ENCODE data around the gene CPNE7. TPM values are rescaled to one million over a fixed set of nuclear protein-coding genes. Genes with fewer than 3 reads are reported as not detected.
A peak's percentile ranks its signal among the peaks of the same experiment; 100 is the strongest.

The CPNE7 gene
- total RNA-seq (1 to 10 TPM; 4.7 to 8.2 TPM), total RNA-seq (9.4 to 19.1 reads per million in 2 donors)

DNA sequence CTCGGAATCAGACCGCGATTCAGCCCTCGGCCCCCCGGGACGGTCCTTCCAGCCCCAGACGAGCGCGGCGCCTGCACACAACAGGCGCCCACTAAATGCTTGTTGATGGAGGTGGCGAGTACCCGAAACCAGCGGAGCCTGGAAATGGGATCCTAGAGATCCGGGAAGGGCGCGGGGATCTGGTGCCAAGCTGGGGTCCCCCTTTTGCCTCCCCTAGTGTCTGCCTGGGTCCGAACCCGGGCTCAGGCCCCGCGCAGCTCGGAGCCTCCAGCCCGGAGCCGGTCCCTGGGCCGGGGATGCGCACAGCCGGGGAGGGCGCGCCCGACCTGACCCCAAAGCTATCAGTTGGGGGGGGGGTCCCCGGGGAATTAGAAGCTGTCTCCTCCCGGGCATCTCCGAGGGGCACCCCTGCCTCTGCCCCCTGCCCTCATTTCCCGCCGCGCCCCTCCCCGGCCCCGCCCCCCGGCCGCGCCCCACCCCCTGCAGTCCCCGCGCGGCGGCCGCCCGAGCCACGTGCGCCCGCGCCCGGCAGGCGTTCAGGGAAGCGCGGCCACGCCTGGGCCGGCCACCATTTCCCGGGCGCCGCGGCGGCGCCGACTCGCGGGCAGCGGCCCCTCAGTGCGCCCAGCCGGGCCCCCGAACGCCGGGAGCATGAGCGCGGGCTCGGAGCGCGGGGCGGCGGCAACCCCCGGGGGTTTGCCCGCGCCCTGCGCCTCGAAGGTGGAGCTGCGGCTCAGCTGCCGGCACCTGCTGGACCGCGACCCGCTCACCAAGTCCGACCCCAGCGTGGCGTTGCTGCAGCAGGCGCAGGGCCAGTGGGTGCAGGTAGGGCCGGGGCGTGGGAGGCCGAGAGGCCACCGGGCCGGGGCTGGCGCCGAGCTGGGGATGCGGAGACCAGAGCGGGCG lies at the start of gene CPNE7:
Gene CPNE7, plus strand, starts transcription at position 512 of the 906 bp plus-strand sequence. Its CDS starts 140 bp downstream, at position 652.
- peak; percentile 53 for ATAC-seq
- Mint-ChIP-seq H3K4me3 (peak within 1 kb of the TSS; percentile 76), H3K27me3 (no peaks in the 10 kb centered on the region), H3K4me1 (peaks cover 10% of the 10 kb centered on the region), H3K36me3 (ENCODE audit: low read depth) (no peaks in the 10 kb centered on the region), H3K27ac (no peak within 1 kb of the TSS)
- H3K9me3 ChIP-seq (ENCODE audit: control insufficient read depth, low read length, poor library complexity, severe bottlenecking) = no peaks in the 10 kb centered on the region
- no peak for DNase-seq

DNA sequence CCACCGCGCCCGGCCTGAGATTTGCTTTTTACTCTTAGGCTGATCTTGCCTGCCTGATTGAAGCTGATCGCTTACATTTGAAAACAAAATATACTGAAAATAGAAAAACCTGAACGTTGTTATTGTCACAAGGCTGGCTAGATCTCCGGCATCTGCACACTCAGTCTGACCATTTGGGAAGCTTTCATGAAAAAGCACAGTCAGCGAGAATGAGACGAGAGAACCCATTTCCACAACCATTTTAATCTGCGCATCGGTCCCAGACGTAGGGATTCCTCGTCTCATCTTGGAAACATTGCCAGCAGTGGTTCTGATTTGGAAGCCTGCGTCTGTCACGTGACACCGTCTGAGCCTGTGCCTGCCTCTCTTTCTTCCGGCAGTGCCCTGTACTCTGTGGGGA lies 46.5 kb upstream of the CPNE7 start:
- no peak overlapping the region for H3K4me3 Mint-ChIP-seq
- H3K27ac Mint-ChIP-seq = no peak overlapping the region
- DNase-seq (no peak), ATAC-seq (no peak)
- peaks cover 5% of the 10 kb centered on the region for H3K4me1 Mint-ChIP-seq
- peaks cover 4% of the 10 kb centered on the region for H3K36me3 Mint-ChIP-seq (ENCODE audit: low read depth)
- no peaks in the 10 kb centered on the region for H3K9me3 ChIP-seq (ENCODE audit: control insufficient read depth, low read length, poor library complexity, severe bottlenecking)
- H3K27me3 Mint-ChIP-seq = no peaks in the 10 kb centered on the region

GRCh38 chr16:89530401-89531381 lies 44.9 kb upstream of the CPNE7 start:
- H3K27me3 Mint-ChIP-seq = no peaks in the 10 kb centered on the region
- no peaks in the 10 kb centered on the region for H3K9me3 ChIP-seq (ENCODE audit: control insufficient read depth, low read length, poor library complexity, severe bottlenecking)
- peaks cover 15% of the 10 kb centered on the region for H3K4me1 Mint-ChIP-seq
- H3K27ac Mint-ChIP-seq = no peak overlapping the region
- no peak for DNase-seq
- H3K4me3 Mint-ChIP-seq = no peak overlapping the region
- no peak for ATAC-seq
- peaks cover 4% of the 10 kb centered on the region for H3K36me3 Mint-ChIP-seq (ENCODE audit: low read depth)

DNA sequence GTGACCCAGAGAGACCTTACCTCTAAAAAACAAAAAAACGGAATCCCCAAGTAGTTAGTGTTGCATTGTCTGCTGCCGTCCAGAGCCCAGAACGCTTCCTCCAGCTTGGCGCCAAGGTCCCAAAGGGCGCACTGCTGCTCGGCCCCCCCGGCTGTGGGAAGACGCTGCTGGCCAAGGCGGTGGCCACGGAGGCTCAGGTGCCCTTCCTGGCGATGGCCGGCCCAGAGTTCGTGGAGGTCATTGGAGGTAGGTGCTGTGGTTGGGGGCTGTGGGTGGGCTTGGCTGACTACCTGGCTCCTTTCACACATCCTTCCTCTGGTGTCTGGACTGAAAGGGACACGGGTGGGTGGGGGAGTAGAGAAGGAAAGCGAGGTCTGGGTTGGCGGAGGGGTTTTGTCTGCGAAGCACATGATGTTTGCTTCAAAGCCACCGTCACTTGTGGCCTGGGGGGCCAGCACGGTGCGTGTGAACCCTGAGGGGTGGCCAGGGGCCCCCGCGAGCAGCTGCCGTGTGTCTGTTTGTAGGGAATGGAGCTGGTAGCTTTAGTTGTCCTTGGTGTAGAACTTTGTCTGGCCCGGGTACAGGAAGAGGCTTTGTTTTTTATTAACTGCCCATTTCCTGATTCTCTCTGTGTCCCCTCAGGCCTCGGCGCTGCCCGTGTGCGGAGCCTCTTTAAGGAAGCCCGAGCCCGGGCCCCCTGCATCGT lies 43.6 kb upstream of the CPNE7 start:
- Mint-ChIP-seq H3K4me1 (peaks cover 15% of the 10 kb centered on the region), H3K4me3 (no peak overlapping the region), H3K27ac (peak overlapping the region; percentile 29), H3K36me3 (ENCODE audit: low read depth) (peaks cover 4% of the 10 kb centered on the region), H3K27me3 (no peaks in the 10 kb centered on the region)
- H3K9me3 ChIP-seq (ENCODE audit: control insufficient read depth, low read length, poor library complexity, severe bottlenecking) = no peaks in the 10 kb centered on the region
- no peak for DNase-seq
- no peak for ATAC-seq

DNA sequence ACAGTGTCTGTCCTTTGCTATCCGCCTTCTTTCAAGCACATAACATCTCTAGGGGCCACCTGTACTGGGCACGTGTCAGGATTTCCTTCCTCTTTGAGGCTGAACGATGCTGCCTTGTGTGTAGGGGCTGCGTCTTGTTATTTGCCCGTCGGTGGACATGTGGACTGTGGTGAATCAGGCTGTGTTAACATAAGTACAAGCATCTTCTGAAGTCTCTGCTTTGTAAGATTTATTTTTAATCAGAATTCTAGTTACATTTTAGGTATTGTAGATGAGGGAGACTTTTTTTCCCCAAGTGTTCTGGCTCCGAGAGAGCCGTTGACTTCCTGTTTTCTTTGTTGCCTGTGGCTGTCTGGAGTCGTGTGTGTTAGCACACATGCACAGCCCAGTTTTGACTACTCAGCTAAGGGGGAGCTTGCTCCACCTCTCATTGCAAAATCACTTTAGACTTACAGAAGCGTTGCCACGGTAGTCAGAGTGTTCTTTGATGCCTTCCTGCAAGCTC lies 41.3 kb upstream of the CPNE7 start:
- Mint-ChIP-seq H3K4me3 (peak overlapping the region; percentile 77), H3K27me3 (no peaks in the 10 kb centered on the region), H3K27ac (peak overlapping the region; percentile 88), H3K36me3 (ENCODE audit: low read depth) (peaks cover 4% of the 10 kb centered on the region), H3K4me1 (peaks cover 15% of the 10 kb centered on the region)
- peak; percentile 92 for ATAC-seq
- no peaks in the 10 kb centered on the region for H3K9me3 ChIP-seq (ENCODE audit: control insufficient read depth, low read length, poor library complexity, severe bottlenecking)
- DNase-seq = no peak

GRCh38 chr16:89536371-89536770 lies 39.2 kb upstream of the CPNE7 start:
- peaks cover 2% of the 10 kb centered on the region for H3K36me3 Mint-ChIP-seq (ENCODE audit: low read depth)
- ATAC-seq = no peak
- H3K4me3 Mint-ChIP-seq = no peak overlapping the region
- H3K27me3 Mint-ChIP-seq = no peaks in the 10 kb centered on the region
- H3K4me1 Mint-ChIP-seq = peaks cover 15% of the 10 kb centered on the region
- DNase-seq = no peak
- H3K9me3 ChIP-seq (ENCODE audit: control insufficient read depth, low read length, poor library complexity, severe bottlenecking) = no peaks in the 10 kb centered on the region
- no peak overlapping the region for H3K27ac Mint-ChIP-seq

- no peak for ATAC-seq
- H3K9me3 ChIP-seq (ENCODE audit: control insufficient read depth, low read length, poor library complexity, severe bottlenecking) = no peaks in the 10 kb centered on the region
- Mint-ChIP-seq H3K4me3 (no peak overlapping the region), H3K27me3 (no peaks in the 10 kb centered on the region), H3K27ac (no peak overlapping the region), H3K36me3 (ENCODE audit: low read depth) (peaks cover 2% of the 10 kb centered on the region), H3K4me1 (peaks cover 15% of the 10 kb centered on the region)
- no peak for DNase-seq
These were observed 38.5 kb upstream of the CPNE7 start for GRCh38 chr16:89536886-89537548.

GRCh38 chr16:89537549-89537925 lies 38.0 kb upstream of the CPNE7 start:
- Mint-ChIP-seq H3K27me3 (no peaks in the 10 kb centered on the region), H3K36me3 (ENCODE audit: low read depth) (peaks cover 2% of the 10 kb centered on the region), H3K4me1 (peaks cover 17% of the 10 kb centered on the region), H3K27ac (no peak overlapping the region), H3K4me3 (no peak overlapping the region)
- DNase-seq (no peak), ATAC-seq (no peak)
- H3K9me3 ChIP-seq (ENCODE audit: control insufficient read depth, low read length, poor library complexity, severe bottlenecking) = no peaks in the 10 kb centered on the region

- H3K9me3 ChIP-seq (ENCODE audit: control insufficient read depth, low read length, poor library complexity, severe bottlenecking) = no peaks in the 10 kb centered on the region
- Mint-ChIP-seq H3K27ac (peak overlapping the region; percentile 32), H3K4me1 (peaks cover 17% of the 10 kb centered on the region), H3K27me3 (no peaks in the 10 kb centered on the region), H3K4me3 (no peak overlapping the region), H3K36me3 (ENCODE audit: low read depth) (peaks cover 2% of the 10 kb centered on the region)
- DNase-seq (no peak), ATAC-seq (no peak)
These were observed 37.3 kb upstream of the CPNE7 start for GRCh38 chr16:89538286-89538685.

GRCh38 chr16:89540557-89540956 lies 35.0 kb upstream of the CPNE7 start:
- no peaks in the 10 kb centered on the region for H3K27me3 Mint-ChIP-seq
- peaks cover 2% of the 10 kb centered on the region for H3K4me1 Mint-ChIP-seq
- no peak for DNase-seq
- H3K9me3 ChIP-seq (ENCODE audit: control insufficient read depth, low read length, poor library complexity, severe bottlenecking) = no peaks in the 10 kb centered on the region
- peak overlapping the region; percentile 47 for H3K27ac Mint-ChIP-seq
- peak overlapping the region; percentile 12 for H3K4me3 Mint-ChIP-seq
- no peaks in the 10 kb centered on the region for H3K36me3 Mint-ChIP-seq (ENCODE audit: low read depth)
- ATAC-seq = no peak

GRCh38 chr16:89541792-89542191 lies 33.8 kb upstream of the CPNE7 start:
- ATAC-seq = no peak
- no peak for DNase-seq
- no peaks in the 10 kb centered on the region for H3K9me3 ChIP-seq (ENCODE audit: control insufficient read depth, low read length, poor library complexity, severe bottlenecking)
- H3K27me3 Mint-ChIP-seq = no peaks in the 10 kb centered on the region
- no peak overlapping the region for H3K4me3 Mint-ChIP-seq
- no peaks in the 10 kb centered on the region for H3K36me3 Mint-ChIP-seq (ENCODE audit: low read depth)
- H3K27ac Mint-ChIP-seq = no peak overlapping the region
- H3K4me1 Mint-ChIP-seq = peaks cover 2% of the 10 kb centered on the region

DNA sequence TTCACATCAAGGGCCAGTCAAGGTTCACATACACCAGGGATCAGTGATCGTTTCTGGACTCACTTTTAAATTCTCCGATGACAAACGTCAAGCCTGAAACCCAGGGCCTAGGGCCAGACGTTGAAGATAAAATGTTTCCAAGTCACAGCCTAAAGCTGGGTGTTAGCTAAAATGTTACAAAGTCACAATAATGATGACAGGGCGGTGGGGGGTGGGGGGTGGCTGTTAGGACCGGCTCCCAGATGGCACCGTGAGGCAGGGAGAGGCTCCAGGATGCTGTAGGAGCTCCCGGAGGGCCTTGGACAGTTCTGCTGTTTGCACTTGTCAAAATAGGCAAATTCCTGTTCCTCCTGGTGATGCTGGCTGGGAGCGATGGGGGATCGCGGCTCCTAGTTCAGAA lies 31.4 kb upstream of the CPNE7 start:
- no peak for ATAC-seq
- no peaks in the 10 kb centered on the region for H3K27me3 Mint-ChIP-seq
- peaks cover 4% of the 10 kb centered on the region for H3K4me1 Mint-ChIP-seq
- H3K27ac Mint-ChIP-seq = no peak overlapping the region
- H3K36me3 Mint-ChIP-seq (ENCODE audit: low read depth) = no peaks in the 10 kb centered on the region
- H3K4me3 Mint-ChIP-seq = no peak overlapping the region
- no peak for DNase-seq
- H3K9me3 ChIP-seq (ENCODE audit: control insufficient read depth, low read length, poor library complexity, severe bottlenecking) = no peaks in the 10 kb centered on the region

Data from T-helper 17 cell (primary cell).